RWPE2 (cell line): ENCODE measurements around the gene EGFLAM.

Source experiments
- ATAC-seq: fragments of 200-7000 bp; cut with Tn5 transposase; 3 replicates; pipeline ENCODE4 v1.9.1; 2021; ENCODE audit warnings: low read depth
- DNase-seq: peaks from one replicate; pipeline ENCODE4 v3.0.0-alpha.2; 2020; ENCODE audit warnings: low spot score
- H3K27ac ChIP-seq: fragments of 450-650 bp; 2 replicates; pipeline ENCODE4 v1.5.1; 2017; ENCODE audit warnings: mild to moderate bottlenecking; ENCODE audit not compliant: poor library complexity, severe bottlenecking
- H3K27me3 ChIP-seq: fragments of 250-450 bp; sonication (Bioruptor Pico); 2 replicates; pipeline ENCODE4 v1.5.1; 2021; ENCODE audit warnings: mild to moderate bottlenecking, moderate library complexity; ENCODE audit not compliant: insufficient read depth, poor library complexity, severe bottlenecking
- H3K36me3 ChIP-seq: fragments of 250-450 bp; sonication (Bioruptor Pico); 2 replicates; pipeline ENCODE4 v1.5.1; 2020; ENCODE audit warnings: low read depth, mild to moderate bottlenecking, moderate library complexity
- H3K4me1 ChIP-seq: fragments of 250-450 bp; sonication (Bioruptor Pico); 2 replicates; pipeline ENCODE4 v1.5.1; 2021; ENCODE audit warnings: mild to moderate bottlenecking, moderate library complexity; ENCODE audit not compliant: insufficient read depth, poor library complexity, severe bottlenecking
- H3K4me3 ChIP-seq: fragments of 250-450 bp; sonication (Bioruptor Pico); 2 replicates; pipeline ENCODE4 v1.5.1; 2021; ENCODE audit warnings: mild to moderate bottlenecking, moderate library complexity; ENCODE audit not compliant: severe bottlenecking
- H3K9me3 ChIP-seq: fragments of 250-450 bp; sonication (Bioruptor Pico); 2 replicates; pipeline ENCODE4 v1.5.1; 2021; ENCODE audit warnings: mild to moderate bottlenecking, moderate library complexity; ENCODE audit not compliant: severe bottlenecking
- CTCF ChIP-seq: fragments of 450-650 bp; IDR thresholded peaks from one replicate; pipeline ENCODE4 v1.5.1; 2017; ENCODE audit warnings: mild to moderate bottlenecking, moderate library complexity; ENCODE audit not compliant: poor library complexity, severe bottlenecking

The EGFLAM gene

DNA sequence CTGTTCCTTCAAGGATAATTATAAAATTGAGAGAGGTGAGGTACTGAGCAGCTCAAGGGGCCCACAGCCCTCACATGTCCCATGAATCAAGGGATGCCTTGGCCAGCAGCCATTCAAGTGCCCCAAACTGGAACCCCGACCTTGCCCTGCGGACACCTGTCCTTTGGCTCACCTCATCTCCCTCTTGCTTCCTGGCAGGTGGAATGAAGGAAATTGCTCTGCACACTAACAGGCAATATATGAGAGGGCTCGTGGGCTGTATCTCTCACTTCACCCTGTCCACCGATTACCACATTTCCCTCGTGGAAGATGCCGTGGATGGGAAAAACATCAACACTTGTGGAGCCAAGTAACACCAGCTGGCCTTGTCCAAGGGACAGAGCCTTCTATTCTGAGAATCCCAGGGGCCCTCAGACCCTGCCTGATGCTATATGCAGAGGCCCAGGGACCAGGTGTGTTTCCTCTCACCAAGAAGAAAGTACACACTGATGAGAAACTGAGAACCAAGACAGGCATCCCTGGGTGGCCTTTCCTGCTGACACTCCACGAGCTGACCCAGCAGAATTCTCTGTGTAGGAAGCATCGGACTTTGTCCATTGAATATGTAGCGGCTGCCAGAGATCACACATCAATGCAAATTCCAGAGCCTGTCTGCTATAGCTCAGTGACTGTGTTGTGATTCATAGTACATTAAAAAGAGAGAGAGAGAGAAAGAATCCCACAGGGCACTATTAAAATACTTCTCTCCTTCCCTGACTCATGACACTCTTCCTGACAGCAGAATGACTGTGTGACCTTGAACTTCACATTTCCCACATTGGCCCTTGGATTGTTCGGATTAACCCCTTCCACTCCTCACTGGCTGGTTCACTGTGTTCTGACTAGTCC lies 205.5 kb downstream of the EGFLAM start:
- no peak overlapping the region for H3K4me3 ChIP-seq
- ATAC-seq (peak; percentile 86), DNase-seq (no peak)
- no peaks in the 10 kb centered on the region for H3K36me3 ChIP-seq
- H3K27me3 ChIP-seq, result no peaks in the 10 kb centered on the region
- H3K4me1 ChIP-seq, result peaks cover 63% of the 10 kb centered on the region
- no peaks in the 10 kb centered on the region for H3K9me3 ChIP-seq
- H3K27ac ChIP-seq, result peak overlapping the region; percentile 53
- no peak for TF ChIP-seq CTCF

GRCh38 chr5:38465061-38465460 lies 206.7 kb downstream of the EGFLAM start:
- TF ChIP-seq CTCF, result no peak
- Histone ChIP-seq H3K36me3 (no peaks in the 10 kb centered on the region), H3K4me1 (peaks cover 64% of the 10 kb centered on the region), H3K9me3 (no peaks in the 10 kb centered on the region), H3K27ac (peak overlapping the region; percentile 53), H3K4me3 (no peak overlapping the region), H3K27me3 (no peaks in the 10 kb centered on the region)
- DNase-seq (no peak), ATAC-seq (no peak)

DNA sequence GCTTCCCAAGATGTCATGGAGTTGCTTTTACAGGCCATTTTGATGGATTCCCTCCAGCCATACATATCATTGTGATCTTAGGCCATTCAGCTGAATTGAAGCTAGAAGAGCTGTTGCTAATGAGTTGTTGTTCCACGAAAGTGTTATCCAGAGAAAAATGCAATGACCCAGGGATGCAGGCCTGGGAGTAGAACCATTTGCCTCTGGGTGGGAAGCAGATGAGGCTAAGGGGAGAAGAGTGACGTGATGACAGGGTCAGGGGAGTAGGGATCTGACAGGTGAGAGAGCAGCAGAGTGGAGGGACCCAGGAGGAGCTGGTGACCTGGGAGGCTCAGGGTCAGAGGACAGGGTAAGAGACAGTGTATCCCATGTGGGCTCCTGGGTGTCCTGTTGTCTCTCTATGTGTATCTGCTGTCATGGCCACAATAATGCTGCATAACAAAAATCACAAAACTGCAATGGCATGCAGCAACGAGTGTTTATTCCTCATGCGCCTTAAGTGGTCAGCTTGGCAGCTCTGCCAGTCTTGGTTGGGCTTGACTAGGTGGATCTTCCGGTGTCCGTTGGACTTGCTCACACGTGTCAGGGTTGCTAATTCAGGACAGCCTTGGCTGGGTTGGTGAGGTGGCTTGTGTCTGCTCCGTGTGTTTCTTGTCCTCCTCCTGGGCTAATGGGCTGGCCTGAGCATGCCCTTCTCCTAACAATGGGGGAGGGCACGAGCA lies 207.5 kb downstream of the EGFLAM start:
- H3K4me3 ChIP-seq, result no peak overlapping the region
- ATAC-seq (peak; percentile 4; the same call in 2 of the 3 replicates), DNase-seq (no peak)
- no peaks in the 10 kb centered on the region for H3K36me3 ChIP-seq
- peak overlapping the region; percentile 23 for H3K27ac ChIP-seq
- no peak for TF ChIP-seq CTCF
- H3K9me3 ChIP-seq, result no peaks in the 10 kb centered on the region
- H3K27me3 ChIP-seq, result no peaks in the 10 kb centered on the region
- H3K4me1 ChIP-seq, result peaks cover 64% of the 10 kb centered on the region

- ATAC-seq (no peak), DNase-seq (no peak)
- no peak for TF ChIP-seq CTCF
- peaks cover 64% of the 10 kb centered on the region for H3K4me1 ChIP-seq
- H3K9me3 ChIP-seq, result no peaks in the 10 kb centered on the region
- H3K27ac ChIP-seq, result peak overlapping the region; percentile 23
- no peaks in the 10 kb centered on the region for H3K36me3 ChIP-seq
- H3K27me3 ChIP-seq, result no peaks in the 10 kb centered on the region
- H3K4me3 ChIP-seq, result no peak overlapping the region
Measured at GRCh38 chr5:38466424-38467189, 208.2 kb downstream of the EGFLAM start.
